Activated CD8-positive, alpha-beta memory T cell treated with anti-CD3 and anti-CD28 coated beads for 36 hours (primary cell): Measurements from ENCODE around the gene TEX38. TPM values are rescaled to one million over a fixed set of nuclear protein-coding genes. Genes with fewer than 3 reads are reported as not detected.
"Not testable (repeated sequence)": the region's sequence is repeated elsewhere in the genome, so short reads cannot be mapped to it uniquely, and the experiment has no call there.

Experiments
- CTCF ChIA-PET: fragments of 350-600 bp; sonication (Branson Sonifier 250); formaldehyde crosslinking; loops from one replicate; lab custom pipeline; 2021; ENCODE audit warnings: antibody characterized with exemption; lab: Charles Lee
- POLR2A ChIA-PET: fragments of 350-600 bp; sonication (Branson Sonifier 250); formaldehyde crosslinking; loops from one replicate; lab custom pipeline; 2021; ENCODE audit warnings: antibody characterized with exemption; lab: Charles Lee
- total RNA-seq, 2 experiments: library from RNA; stranded (reverse); gene quantifications; one replicate each; pipeline ENCODE4 v1.2.3, GENCODE V29; 2021

The TEX38 gene
- total RNA-seq, result not detected

DNA sequence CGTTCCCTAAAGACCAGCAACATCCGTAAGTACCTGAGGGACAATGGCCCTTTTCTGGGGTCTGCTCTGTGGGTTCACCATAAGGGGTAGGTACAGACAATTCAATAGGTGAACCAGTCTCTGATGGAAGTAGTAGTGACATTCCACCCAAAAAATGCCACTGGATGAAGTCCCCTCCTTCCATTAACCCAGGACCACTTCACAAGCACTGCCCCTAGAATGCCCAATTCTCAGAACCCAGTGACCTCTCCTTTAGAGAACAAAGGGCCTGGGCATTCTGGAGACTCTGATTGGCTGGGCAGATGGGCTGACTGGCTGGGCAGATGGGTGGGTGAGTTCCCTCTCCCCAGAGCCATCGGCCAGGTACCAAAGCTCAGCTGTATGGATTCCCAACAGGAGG lies at the start of gene TEX38:
Gene TEX38 (plus strand): TSS at position 301 of the 400 bp plus-strand sequence. CDS start 81 bp downstream, at position 382.
- ChIA-PET POLR2A (no interaction called here), CTCF (no interaction called here)

DNA sequence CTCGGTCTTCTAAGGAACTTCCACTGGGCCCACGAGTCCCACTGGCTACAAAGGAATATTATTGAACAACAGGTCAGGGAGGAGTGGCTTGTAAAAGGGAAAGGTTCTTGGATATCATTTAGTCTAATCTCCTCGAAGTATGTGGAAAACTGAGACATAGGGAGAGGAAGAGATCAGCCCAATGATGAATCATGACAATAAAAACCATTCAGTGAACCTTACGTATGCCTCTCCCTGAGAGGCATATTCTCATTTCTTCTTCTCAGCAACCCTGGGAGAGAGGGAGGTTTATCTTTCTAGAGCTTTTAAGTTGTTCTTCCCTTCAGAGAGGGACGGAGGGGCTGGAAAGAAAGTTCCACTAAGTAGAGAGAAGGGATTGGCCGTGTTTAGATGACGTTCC lies 49.7 kb upstream of the TEX38 start:
- ChIA-PET POLR2A (no interaction called here), CTCF (no interaction called here)

DNA sequence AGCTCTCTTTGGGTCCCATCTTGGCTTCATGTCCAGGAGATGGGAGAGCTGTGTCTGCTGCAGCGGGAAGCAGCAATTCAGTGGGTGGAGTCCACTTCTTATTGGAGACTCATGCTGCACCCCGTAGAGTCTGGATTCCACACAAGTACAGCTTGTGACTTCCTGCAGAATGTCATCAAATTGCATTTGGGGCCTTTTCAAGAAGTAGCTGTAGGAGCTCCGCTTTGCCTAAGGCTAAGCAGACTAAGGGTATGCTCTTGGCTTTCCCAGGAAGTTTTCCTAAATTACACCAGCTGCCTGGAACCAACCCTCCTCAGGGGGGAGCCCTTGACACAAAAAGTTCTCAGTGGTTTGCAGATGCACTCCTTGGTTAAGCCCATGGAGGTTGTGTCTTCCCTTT lies 49.3 kb upstream of the TEX38 start:
- ChIA-PET POLR2A (no interaction called here), CTCF (interaction anchor here (1.3 kb wide), 1 partner anchor 103 kb away, joined by 3 read pairs; no protein-coding TSS in a partner anchor)

DNA sequence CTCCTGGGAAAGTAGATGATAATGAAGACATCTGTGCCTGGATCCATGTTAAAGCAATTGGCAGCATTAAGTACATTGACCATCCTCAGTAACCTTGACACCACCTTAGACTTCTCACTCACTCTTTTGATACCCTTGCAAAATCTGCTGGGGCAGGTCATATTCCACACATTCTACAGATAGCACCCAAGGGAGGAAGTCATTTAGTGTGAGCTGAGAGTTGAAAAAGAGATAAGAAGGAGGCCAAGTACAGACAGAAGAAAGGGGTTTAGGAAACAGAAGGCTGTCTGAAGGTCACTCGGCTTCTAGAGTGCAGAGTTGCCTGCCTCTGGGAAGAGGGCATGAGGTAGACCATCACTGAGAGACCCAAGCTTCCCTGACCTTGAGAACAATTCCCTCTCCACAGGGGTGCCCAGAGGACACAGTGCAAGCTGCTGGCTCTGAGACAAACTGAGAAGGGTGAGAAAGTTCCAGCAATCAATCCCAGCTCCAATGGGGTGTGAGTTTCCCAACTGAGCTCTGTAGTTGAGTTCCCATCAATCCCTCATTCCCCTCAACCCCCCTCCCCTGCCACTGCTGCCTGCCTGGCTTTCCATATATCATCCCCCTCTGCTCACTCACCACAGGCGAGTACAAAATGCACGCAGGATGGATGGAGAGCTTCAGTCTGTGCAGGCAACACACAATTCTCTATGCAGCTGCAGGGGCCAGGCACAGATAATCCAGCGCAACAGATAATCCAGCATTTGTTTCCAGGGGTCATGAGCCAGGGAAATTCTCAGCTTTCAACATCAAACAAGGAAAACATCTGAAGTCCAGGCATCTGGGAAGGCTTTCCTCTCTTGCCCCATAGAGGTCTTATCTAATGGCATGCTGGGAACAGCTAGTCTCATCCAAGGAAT lies 47.7 kb upstream of the TEX38 start:
- ChIA-PET CTCF (interaction anchor here (0.6 to 1.3 kb wide), 3 partner anchors 96 to 801 kb away, joined by 3 to 4 read pairs (median 3); no protein-coding TSS in a partner anchor), POLR2A (no interaction called here)

DNA sequence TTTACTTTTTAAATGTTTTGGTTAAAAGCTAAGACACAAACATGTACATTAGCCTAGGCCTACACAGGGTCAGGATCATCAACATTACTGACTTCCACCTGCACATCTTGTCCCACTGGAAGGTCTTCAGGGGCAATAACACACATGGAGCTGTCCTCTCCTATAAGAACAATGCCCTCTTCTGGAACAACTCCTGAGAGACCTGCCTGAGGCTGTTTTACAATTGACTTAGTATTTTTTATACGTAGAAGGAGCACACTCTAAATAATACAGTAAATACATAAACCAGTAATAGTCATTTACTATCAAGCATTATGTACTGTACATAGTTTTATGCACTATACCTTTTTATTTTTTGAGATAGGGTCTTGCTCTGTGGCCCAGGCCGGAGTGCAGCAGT lies 40.9 kb upstream of the TEX38 start:
- ChIA-PET POLR2A (no interaction called here), CTCF (no interaction called here)

DNA sequence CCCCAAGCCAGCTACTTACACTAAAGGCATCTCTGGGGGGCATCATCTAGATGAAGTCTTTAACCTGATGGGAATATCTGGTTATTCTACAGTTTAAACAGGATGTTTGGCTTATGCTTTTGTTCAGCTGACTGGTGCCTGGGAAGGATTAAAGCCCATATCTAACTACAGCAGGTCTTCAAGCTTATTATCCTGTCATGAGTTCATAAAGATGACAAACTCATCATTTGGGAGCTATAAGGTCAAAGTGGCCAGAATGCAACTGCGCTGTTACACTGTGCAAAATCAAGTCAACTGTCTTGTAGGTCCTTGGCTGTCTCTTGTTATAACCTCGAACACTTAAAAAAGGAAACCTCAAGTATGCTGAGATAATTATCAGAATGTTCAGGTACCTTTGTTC lies 36.4 kb upstream of the TEX38 start:
- POLR2A ChIA-PET, result no interaction called here
- CTCF ChIA-PET, result no interaction called here

DNA sequence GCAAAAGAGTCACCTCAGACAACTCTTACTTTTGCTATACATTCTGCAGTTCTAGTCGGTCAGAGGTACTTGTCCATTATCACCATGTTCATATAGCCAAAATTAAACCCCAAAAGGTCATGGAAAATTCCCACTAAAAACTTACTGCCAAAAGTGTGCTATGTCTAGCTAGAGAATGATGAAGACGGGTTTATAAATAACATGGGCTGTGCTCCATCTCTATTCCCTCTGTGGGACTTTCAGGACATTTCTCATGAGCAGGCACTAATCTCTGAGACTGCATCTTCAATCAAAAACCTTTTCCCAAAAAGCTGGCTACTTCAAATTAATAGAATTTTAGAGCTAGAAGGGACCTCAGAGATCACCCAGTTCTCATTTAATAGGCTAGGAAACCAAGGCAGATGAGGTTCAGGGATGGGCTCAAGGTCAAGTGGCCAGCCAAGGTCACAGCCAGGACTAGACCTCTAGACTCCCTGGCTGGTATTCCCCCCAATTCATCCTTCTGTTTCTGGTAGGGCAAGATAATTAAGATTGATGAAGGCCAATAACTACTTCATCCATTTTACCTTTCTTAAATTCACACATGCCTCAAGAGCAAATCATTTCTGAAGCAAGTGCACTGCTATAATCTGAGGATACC lies 34.1 kb upstream of the TEX38 start:
- POLR2A ChIA-PET, result no interaction called here
- CTCF ChIA-PET, result no interaction called here

DNA sequence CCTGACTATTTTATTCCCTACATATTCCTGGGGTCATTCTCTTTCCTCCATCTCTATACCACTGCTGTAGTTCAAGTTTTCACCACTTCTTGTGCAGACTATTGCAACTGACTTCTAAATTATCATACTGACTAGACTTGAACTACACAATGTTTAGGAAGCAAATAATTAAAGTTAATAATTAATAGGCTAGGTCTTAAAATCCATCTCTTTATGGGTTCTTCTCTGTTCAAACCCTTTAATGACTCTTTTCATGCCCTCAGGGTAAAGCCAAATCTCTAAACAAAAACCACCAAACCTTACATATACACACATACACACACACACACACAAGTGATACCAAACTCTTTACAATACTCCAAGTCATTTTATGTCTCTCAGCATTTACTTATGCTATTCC lies 32.7 kb upstream of the TEX38 start:
- ChIA-PET CTCF (no interaction called here), POLR2A (no interaction called here)

DNA sequence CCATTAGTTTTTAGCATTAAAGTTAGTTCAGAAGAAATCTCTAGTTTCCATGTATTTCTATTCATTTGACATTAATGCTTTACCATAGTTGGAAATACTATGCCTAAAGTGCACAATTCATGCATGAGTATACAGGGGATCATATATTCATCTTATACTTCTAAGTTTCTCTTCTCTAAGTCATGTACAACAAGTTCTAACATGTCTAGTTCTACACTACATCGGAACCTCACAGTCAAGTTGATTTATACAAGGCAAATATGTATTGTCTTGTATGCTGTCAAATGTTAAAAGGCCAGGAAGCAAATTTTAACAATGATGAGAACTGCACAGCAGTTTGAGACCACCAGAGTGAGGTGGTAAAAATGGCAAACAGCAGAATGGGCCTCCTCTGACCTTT lies 32.1 kb upstream of the TEX38 start:
- ChIA-PET POLR2A (no interaction called here), CTCF (interaction anchor here (1.4 kb wide), 1 partner anchor 553 kb away, joined by 3 read pairs; no protein-coding TSS in a partner anchor)

DNA sequence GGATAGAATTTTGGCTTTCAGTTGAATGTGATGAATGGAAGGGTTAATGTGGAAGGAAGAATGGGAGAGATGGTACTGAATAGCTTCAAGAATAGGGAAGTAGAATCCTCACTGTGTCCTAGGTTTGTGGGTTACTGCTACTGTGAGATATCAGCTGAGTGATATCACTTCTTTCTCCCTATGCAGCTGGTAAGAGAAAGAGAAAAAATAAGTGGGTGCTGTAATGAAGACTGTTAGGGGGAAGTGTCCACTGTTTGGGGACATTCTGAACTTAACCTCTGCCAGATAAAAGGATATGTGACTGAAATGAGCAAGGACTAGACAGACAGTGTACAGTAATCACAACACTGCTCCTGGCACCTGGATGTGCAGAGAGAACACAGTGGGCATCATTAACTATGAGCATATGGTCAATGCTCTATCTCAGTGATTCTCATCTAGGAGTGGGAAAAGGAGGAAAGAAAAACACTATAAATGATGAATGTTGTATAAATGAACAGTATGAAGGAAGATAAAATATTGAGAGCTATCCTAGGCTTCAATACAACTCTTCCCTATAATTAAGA lies 29.5 kb upstream of the TEX38 start:
- CTCF ChIA-PET, result no interaction called here

DNA sequence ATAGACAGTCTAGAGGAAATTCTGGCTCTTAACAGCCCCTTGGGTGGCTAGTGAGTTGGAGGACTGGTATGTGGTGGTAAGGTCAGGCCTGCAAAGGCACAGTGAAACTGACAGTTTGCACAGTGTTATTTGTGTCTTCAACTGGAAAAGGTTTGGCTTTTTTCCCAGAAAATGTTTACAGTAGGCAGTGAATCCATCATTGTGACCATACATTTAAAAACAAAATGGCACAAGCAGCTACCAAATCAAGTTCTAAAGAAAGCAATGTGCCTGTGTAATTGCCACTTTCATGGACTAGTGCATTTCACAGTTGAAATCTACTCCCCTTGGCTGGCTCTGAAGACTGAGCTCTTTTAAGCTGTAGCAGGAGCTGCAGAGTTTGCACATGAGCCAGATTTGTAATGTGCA lies 28.3 kb upstream of the TEX38 start:
- CTCF ChIA-PET, result no interaction called here
- POLR2A ChIA-PET, result interaction anchor here (0.6 kb wide), 1 partner anchor 157 kb away, joined by 3 read pairs; no protein-coding TSS in a partner anchor

More for the DNA sequence above, 29.5 kb upstream of the TEX38 start:
- POLR2A ChIA-PET, result no interaction called here

DNA sequence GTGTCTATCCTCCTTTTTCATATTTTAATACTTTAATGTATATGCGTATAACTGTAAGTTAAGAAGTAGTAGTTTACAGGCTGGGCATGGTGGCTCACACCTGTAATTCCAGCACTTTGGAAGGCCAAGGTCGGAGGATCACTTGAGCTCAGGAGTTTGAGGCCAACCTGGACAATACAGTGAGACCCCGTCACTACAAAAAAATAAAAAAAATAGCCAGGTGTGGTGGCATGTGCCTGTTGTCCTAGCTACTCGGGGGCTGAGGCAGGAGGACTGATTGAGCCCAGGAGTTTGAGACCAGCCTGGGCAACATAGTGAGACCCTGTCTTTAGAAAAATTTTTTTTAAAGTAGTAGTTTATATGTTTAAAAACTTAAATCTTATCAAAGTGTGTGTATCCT lies 25.8 kb upstream of the TEX38 start:
- POLR2A ChIA-PET, result no interaction called here
- CTCF ChIA-PET, result no interaction called here

DNA sequence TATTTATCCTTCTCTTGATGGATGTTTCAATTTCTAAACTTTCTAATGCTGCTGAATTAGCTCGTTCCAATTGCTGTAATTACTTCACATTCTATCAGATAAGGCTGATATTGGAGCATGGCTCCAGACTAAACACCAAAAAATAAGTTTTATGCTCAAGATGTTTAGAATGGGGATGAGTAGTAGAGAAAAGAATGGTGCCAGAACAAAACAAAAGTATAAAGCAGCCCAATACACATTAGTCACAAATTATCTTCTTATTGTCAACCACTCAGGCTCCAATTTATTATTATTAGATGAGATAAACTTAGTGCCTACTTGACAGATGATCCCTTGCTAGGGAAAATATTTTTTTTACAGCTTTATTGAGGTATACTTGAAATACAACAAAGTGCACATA lies 25.3 kb upstream of the TEX38 start:
- CTCF ChIA-PET, result no interaction called here

DNA sequence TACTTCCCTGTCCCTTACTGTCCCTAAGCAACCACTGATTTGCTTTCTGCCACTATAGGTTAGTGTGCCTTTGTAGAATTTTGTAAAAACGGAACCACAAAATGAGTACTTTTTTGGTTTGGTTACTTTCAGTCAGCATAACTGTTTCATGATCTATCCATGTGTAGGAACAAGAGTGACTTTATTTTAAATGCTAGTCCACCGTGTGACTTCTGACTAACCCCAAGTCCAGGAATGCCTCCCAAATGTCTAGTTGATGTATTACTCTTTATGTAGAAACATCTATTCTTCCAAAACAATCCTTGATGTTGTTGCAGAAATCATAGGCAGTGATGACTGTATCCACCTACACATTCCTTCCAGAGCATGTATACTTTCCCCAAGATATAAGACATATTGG lies 24.8 kb upstream of the TEX38 start:
- POLR2A ChIA-PET, result no interaction called here
- CTCF ChIA-PET, result no interaction called here

More for the DNA sequence above, 25.3 kb upstream of the TEX38 start:
- POLR2A ChIA-PET, result no interaction called here

DNA sequence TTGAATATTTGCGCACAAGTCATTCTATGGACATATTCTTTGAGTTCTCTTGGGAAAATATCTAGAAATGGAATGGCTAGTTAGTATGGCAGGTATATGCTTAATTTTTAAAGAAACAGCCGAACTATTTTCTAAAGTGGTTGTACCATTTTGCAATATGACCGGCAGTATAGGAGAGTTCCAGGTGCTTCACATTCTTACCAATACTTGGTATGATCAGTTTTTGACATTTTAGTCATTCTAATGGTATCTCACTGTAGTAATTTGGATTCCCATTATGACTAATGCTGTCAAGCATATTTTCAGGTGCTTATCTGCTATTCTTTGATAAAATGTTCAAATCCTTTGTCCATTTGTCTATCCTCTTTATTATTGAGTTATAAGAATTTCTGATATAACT lies 24.0 kb upstream of the TEX38 start:
- ChIA-PET CTCF (no interaction called here), POLR2A (no interaction called here)

DNA sequence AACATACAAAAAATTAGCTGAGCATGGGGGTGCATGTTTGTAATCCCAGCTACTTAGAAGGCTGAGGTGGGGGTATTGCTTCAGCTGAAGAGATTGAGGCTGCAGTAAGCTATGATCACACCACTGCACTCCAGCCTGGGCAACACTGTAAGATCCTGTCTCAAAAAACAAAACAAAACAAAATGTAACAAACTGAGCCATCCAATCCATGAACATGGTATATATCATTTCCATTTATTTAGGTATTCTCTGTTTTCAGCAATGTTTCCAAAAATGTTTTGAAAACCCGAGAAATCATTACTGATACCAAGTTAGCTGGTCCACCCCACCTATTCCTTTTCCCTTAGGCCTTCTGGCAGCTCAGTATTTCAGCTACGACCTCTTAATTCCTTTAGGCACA lies 21.9 kb upstream of the TEX38 start:
- ChIA-PET CTCF (no interaction called here), POLR2A (no interaction called here)

DNA sequence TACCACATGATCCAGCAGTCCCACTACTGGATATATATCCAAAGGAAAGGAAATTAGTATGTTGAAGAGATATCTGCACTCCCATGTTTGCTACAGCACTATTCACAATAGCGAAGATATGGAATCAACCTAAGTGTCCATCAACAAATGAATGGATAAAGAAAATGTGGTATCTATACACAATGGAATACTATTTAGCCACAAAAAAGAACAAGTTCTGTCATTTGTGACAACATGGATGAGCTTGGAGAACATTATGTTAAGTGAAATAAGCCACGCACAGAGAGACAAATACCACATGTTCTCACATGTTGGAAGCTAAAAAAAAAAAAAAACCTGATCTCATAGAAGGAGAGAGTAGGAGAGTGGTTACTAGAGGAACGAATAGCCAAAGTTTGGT lies 21.2 kb upstream of the TEX38 start:
- CTCF ChIA-PET, result interaction anchor here (0.6 kb wide), 1 partner anchor 37 kb away, joined by 3 read pairs; no protein-coding TSS in a partner anchor

DNA sequence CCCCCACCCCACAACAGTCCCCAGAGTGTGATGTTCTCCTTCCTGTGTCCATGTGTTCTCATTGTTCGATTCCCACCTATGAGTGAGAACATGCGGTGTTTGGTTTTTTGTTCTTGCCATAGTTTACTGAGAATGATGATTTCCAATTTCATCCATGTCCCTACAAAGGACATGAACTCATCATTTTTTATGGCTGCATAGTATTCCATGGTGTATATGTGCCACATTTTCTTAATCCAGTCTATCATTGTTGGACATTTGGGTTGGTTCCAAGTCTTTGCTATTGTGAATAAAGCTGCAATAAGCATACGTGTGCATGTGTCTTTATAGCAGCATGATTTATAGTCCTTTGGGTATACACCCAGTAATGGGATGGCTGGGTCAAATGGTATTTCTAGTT lies 20.5 kb upstream of the TEX38 start:
- POLR2A ChIA-PET, CTCF ChIA-PET: not testable (repeated sequence)

More for the DNA sequence above, 21.2 kb upstream of the TEX38 start:
- POLR2A ChIA-PET, result no interaction called here

DNA sequence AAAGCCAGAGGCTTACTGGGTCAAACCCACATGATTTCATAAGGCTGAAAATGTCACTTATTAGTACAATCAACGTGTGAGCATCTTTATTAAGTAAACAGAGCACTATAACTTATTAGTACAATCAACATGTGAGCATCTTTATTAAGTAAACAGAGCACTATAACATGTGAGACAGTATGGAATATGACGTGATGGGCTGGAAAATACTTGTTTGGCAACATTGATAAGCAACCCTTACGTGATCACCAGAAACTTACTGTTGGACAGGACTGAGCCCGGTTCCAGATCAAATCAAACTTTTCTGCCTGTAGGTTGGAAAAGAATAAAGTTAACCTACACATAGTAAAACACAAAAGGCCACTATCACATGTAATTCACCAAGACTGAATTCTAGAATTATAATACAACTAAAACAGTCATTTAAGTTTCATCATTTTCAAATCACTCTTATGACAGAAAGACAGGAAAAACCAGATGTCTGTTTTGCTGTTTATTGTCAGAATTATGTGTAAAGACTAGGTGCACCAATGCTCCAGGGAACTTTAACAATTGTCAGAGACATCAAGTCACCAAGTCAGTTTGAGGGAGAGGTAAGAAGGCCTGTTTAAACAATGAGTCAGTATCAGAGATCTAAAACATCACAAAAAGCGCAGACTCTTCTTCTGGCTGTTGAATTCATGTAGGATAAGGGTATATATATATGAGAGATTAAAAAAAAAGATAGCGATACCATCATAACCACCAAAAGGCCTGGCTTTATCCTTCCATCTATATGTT lies 19.1 kb upstream of the TEX38 start:
- ChIA-PET CTCF (no interaction called here), POLR2A (no interaction called here)
